ENCODE data around the gene HMCN2. TPM values are rescaled to one million over a fixed set of nuclear protein-coding genes. Genes with fewer than 3 reads are reported as not detected.

HMCN2 gene
- total and polyA plus RNA-seq, 2 donors: 0.90 to 2.2 TPM

- H3K4me1 ChIP-seq (ENCODE audit: control insufficient read depth in 2 of 2, insufficient read depth in 2 of 2, low read length in 2 of 2): no peaks in the 10 kb centered on the region
- H3K9me3 ChIP-seq (ENCODE audit: control insufficient read depth in 2 of 2, insufficient read depth in 1 of 2, low read length in 1 of 2): no peaks in the 10 kb centered on the region
- H3K36me3 ChIP-seq (ENCODE audit: control insufficient read depth in 2 of 2, insufficient read depth in 2 of 2, low read length in 1 of 2): no peaks in the 10 kb centered on the region
- no peak overlapping the region for H3K4me3 ChIP-seq (ENCODE audit: low read length in 2 of 2)
- no peak for DNase-seq (ENCODE audit: low read depth in 6 of 9, low spot score in 9 of 9)
- no peak overlapping the region for H3K27ac ChIP-seq (ENCODE audit: low read depth in 1 of 2, low read length in 1 of 2)
- 77% methylated on average over 5 of the region's 5 CpGs for WGBS
- H3K27me3 ChIP-seq (ENCODE audit: control insufficient read depth in 2 of 2, insufficient read depth in 1 of 2, low read length in 1 of 2): peaks cover 0 to 4% of the 10 kb centered on the region in 2 donors
Measured at GRCh38 chr9:130300739-130301138, 35.2 kb downstream of the HMCN2 start.

GRCh38 chr9:130301483-130302286 lies 36.1 kb downstream of the HMCN2 start:
- Histone ChIP-seq H3K27ac (ENCODE audit: low read depth in 1 of 2, low read length in 1 of 2) (no peak overlapping the region), H3K27me3 (ENCODE audit: control insufficient read depth in 2 of 2, insufficient read depth in 1 of 2, low read length in 1 of 2) (peaks cover 0 to 3% of the 10 kb centered on the region in 2 donors), H3K4me3 (ENCODE audit: low read length in 2 of 2) (no peak overlapping the region), H3K36me3 (ENCODE audit: control insufficient read depth in 2 of 2, insufficient read depth in 2 of 2, low read length in 1 of 2) (no peaks in the 10 kb centered on the region), H3K9me3 (ENCODE audit: control insufficient read depth in 2 of 2, insufficient read depth in 1 of 2, low read length in 1 of 2) (no peaks in the 10 kb centered on the region), H3K4me1 (ENCODE audit: control insufficient read depth in 2 of 2, insufficient read depth in 2 of 2, low read length in 2 of 2) (no peaks in the 10 kb centered on the region)
- DNase-seq (ENCODE audit: low read depth in 6 of 9, low spot score in 9 of 9): no peak
- 93% methylated on average over 18 of the region's 18 CpGs for WGBS

- H3K27me3 ChIP-seq (ENCODE audit: control insufficient read depth in 2 of 2, insufficient read depth in 1 of 2, low read length in 1 of 2): peaks cover 0 to 2% of the 10 kb centered on the region in 2 donors
- H3K27ac ChIP-seq (ENCODE audit: low read depth in 1 of 2, low read length in 1 of 2): no peak overlapping the region
- H3K36me3 ChIP-seq (ENCODE audit: control insufficient read depth in 2 of 2, insufficient read depth in 2 of 2, low read length in 1 of 2): no peaks in the 10 kb centered on the region
- H3K4me1 ChIP-seq (ENCODE audit: control insufficient read depth in 2 of 2, insufficient read depth in 2 of 2, low read length in 2 of 2): no peaks in the 10 kb centered on the region
- H3K4me3 ChIP-seq (ENCODE audit: low read length in 2 of 2): no peak overlapping the region
- no peaks in the 10 kb centered on the region for H3K9me3 ChIP-seq (ENCODE audit: control insufficient read depth in 2 of 2, insufficient read depth in 1 of 2, low read length in 1 of 2)
- DNase-seq (ENCODE audit: low read depth in 6 of 9, low spot score in 9 of 9): no peak
- 91% methylated on average over 23 of the region's 23 CpGs for WGBS
Measured at GRCh38 chr9:130302785-130303612, 37.4 kb downstream of the HMCN2 start.

DNA sequence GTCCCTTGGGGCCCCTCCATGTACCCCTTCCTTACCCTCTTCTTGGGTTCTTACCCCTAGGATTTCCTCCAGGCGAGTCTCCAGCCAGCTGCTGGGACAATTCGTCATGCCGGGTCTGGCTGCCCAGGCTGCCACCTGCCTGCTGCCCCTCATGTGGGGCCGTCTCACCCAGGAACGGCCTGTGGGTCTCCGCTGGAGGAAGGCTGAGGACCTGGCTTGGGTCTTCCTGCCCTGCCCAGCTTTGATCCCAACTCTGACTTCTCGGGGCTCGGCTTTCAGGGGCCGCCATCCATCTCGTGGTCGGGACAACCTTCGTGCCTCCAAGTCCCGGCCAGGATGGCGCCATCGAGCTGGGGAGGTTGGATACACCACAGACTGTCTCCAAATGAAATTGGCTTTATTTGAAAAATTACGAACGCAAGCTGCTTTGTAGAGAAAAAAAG lies 38.1 kb downstream of the HMCN2 start:
- no peak overlapping the region for H3K27ac ChIP-seq (ENCODE audit: low read depth in 1 of 2, low read length in 1 of 2)

GRCh38 chr9:130304116-130304515 lies 38.6 kb downstream of the HMCN2 start:
- no peaks in the 10 kb centered on the region for H3K4me1 ChIP-seq (ENCODE audit: control insufficient read depth in 2 of 2, insufficient read depth in 2 of 2, low read length in 2 of 2)
- peaks cover 0 to 2% of the 10 kb centered on the region in 2 donors for H3K27me3 ChIP-seq (ENCODE audit: control insufficient read depth in 2 of 2, insufficient read depth in 1 of 2, low read length in 1 of 2)
- WGBS: 65% methylated on average over 7 of the region's 7 CpGs
- DNase-seq (ENCODE audit: low read depth in 6 of 9, low spot score in 9 of 9): no peak
- H3K9me3 ChIP-seq (ENCODE audit: control insufficient read depth in 2 of 2, insufficient read depth in 1 of 2, low read length in 1 of 2): no peaks in the 10 kb centered on the region
- no peak overlapping the region for H3K27ac ChIP-seq (ENCODE audit: low read depth in 1 of 2, low read length in 1 of 2)
- H3K36me3 ChIP-seq (ENCODE audit: control insufficient read depth in 2 of 2, insufficient read depth in 2 of 2, low read length in 1 of 2): no peaks in the 10 kb centered on the region
- no peak overlapping the region for H3K4me3 ChIP-seq (ENCODE audit: low read length in 2 of 2)

More for the DNA sequence above, 38.1 kb downstream of the HMCN2 start:
- Histone ChIP-seq H3K36me3 (ENCODE audit: control insufficient read depth in 2 of 2, insufficient read depth in 2 of 2, low read length in 1 of 2) (no peaks in the 10 kb centered on the region), H3K27me3 (ENCODE audit: control insufficient read depth in 2 of 2, insufficient read depth in 1 of 2, low read length in 1 of 2) (peaks cover 0 to 2% of the 10 kb centered on the region in 2 donors), H3K4me1 (ENCODE audit: control insufficient read depth in 2 of 2, insufficient read depth in 2 of 2, low read length in 2 of 2) (no peaks in the 10 kb centered on the region), H3K4me3 (ENCODE audit: low read length in 2 of 2) (no peak overlapping the region), H3K9me3 (ENCODE audit: control insufficient read depth in 2 of 2, insufficient read depth in 1 of 2, low read length in 1 of 2) (no peaks in the 10 kb centered on the region)
- DNase-seq (ENCODE audit: low read depth in 6 of 9, low spot score in 9 of 9): no peak
- 86% methylated on average over 17 of the region's 17 CpGs for WGBS

DNA sequence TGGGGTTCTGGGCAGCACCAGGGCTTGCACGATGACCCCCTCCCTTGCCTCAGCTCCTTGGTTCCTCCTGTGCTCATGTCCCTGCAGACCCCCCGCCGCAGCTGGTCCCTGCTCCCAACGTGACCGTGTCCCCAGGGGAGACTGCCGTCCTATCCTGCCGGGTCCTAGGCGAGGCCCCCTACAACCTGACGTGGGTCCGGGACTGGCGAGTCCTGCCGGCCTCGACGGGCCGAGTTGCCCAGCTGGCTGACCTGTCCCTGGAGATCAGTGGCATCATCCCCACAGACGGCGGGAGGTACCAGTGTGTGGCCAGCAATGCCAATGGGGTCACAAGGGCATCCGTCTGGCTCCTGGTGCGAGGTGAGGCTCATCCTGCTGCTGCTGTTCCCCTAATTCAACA lies 39.1 kb downstream of the HMCN2 start:
- Histone ChIP-seq H3K4me3 (ENCODE audit: low read length in 2 of 2) (no peak overlapping the region), H3K36me3 (ENCODE audit: control insufficient read depth in 2 of 2, insufficient read depth in 2 of 2, low read length in 1 of 2) (no peaks in the 10 kb centered on the region), H3K9me3 (ENCODE audit: control insufficient read depth in 2 of 2, insufficient read depth in 1 of 2, low read length in 1 of 2) (no peaks in the 10 kb centered on the region), H3K27ac (ENCODE audit: low read depth in 1 of 2, low read length in 1 of 2) (no peak overlapping the region), H3K27me3 (ENCODE audit: control insufficient read depth in 2 of 2, insufficient read depth in 1 of 2, low read length in 1 of 2) (peaks cover 0 to 2% of the 10 kb centered on the region in 2 donors), H3K4me1 (ENCODE audit: control insufficient read depth in 2 of 2, insufficient read depth in 2 of 2, low read length in 2 of 2) (no peaks in the 10 kb centered on the region)
- no peak for DNase-seq (ENCODE audit: low read depth in 6 of 9, low spot score in 9 of 9)
- WGBS: 95% methylated on average over 19 of the region's 19 CpGs

DNA sequence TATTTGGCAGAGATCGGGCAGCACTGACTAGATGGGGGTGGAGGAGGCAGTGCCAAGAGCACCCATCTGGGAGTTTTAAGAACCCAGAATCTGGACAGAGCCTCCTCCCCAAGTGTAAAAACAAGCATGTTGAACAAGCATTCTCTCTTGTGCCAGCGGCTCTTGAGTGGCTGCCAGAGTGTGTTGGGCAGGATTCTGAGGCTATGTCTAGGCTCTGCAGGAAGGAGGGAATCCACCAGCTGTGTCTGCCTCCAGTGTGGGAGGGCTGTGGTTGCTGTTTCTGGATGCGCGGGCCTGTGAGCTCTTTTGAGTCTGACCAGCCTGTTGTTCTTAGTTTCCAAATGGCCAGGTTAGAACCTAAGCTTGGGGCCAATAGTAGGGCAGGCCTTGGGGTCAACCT lies 39.8 kb downstream of the HMCN2 start:
- 93% methylated on average over 4 of the region's 4 CpGs for WGBS
- Histone ChIP-seq H3K36me3 (ENCODE audit: control insufficient read depth in 2 of 2, insufficient read depth in 2 of 2, low read length in 1 of 2) (no peaks in the 10 kb centered on the region), H3K4me3 (ENCODE audit: low read length in 2 of 2) (no peak overlapping the region), H3K4me1 (ENCODE audit: control insufficient read depth in 2 of 2, insufficient read depth in 2 of 2, low read length in 2 of 2) (no peaks in the 10 kb centered on the region), H3K9me3 (ENCODE audit: control insufficient read depth in 2 of 2, insufficient read depth in 1 of 2, low read length in 1 of 2) (no peaks in the 10 kb centered on the region), H3K27me3 (ENCODE audit: control insufficient read depth in 2 of 2, insufficient read depth in 1 of 2, low read length in 1 of 2) (peaks cover 0 to 2% of the 10 kb centered on the region in 2 donors), H3K27ac (ENCODE audit: low read depth in 1 of 2, low read length in 1 of 2) (no peak overlapping the region)
- no peak for DNase-seq (ENCODE audit: low read depth in 6 of 9, low spot score in 9 of 9)

GRCh38 chr9:130306823-130307666 lies 41.5 kb downstream of the HMCN2 start:
- Histone ChIP-seq H3K36me3 (ENCODE audit: control insufficient read depth in 2 of 2, insufficient read depth in 2 of 2, low read length in 1 of 2) (no peaks in the 10 kb centered on the region), H3K27ac (ENCODE audit: low read depth in 1 of 2, low read length in 1 of 2) (no peak overlapping the region), H3K4me1 (ENCODE audit: control insufficient read depth in 2 of 2, insufficient read depth in 2 of 2, low read length in 2 of 2) (no peaks in the 10 kb centered on the region), H3K27me3 (ENCODE audit: control insufficient read depth in 2 of 2, insufficient read depth in 1 of 2, low read length in 1 of 2) (peaks cover 0 to 2% of the 10 kb centered on the region in 2 donors), H3K9me3 (ENCODE audit: control insufficient read depth in 2 of 2, insufficient read depth in 1 of 2, low read length in 1 of 2) (no peaks in the 10 kb centered on the region), H3K4me3 (ENCODE audit: low read length in 2 of 2) (no peak overlapping the region)
- WGBS: 87% methylated on average over 21 of the region's 21 CpGs
- no peak for DNase-seq (ENCODE audit: low read depth in 6 of 9, low spot score in 9 of 9)
